ENCODE data around the gene EXOC6.
"Not testable (repeated sequence)": the region's sequence is repeated elsewhere in the genome, so short reads cannot be mapped to it uniquely, and the experiment has no call there.

The EXOC6 gene

DNA sequence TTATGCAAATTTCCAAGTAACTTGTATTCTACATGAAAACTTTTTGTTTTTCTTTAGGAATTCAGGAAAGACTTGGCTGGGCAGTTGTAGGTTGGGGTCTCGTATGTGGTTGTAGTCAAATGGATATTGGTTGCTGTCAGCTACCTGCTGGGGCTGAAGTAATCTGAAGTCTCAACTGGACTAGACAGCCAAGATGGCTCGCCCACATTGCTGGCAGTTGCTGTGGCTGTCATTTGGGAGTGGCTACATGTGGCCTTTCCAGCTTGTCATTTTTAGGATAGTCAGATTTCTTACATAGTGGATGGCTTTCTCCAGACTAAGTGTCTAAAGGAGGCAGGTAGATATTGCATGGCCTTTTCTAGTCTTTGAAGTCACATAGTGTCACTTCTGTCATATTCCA, 32.6 kb downstream of the EXOC6 start:
- DNase-seq = no peak

DNA sequence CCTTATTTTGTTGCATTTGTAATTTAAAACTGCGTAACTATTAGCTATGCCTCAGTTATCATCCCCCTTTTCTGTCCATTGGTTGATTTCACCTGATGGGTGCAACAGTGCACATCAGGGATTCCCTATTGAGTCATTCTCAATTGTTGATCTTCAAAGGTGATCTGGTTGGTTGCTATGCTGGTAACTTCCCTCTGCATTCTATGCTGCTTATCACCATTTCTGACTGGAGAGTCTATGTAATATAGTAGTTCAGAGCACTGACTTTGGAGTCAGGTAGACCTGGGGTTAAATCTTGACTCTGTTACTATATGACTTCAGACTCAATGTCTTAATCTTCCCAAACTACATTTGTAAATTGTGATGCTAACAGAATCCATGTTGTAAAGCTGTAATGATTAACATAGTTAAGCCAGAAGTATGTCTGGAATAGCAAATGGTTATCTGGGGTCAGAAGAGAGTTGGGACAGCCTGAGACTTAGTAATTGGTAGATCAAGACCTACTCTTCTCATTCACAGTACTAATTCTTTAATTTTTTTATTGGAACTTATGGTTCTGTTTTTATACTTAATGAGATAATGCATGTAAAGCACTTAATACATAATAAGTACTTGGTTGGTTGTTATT, 38.1 kb downstream of the EXOC6 start:
- no peak for DNase-seq

DNA sequence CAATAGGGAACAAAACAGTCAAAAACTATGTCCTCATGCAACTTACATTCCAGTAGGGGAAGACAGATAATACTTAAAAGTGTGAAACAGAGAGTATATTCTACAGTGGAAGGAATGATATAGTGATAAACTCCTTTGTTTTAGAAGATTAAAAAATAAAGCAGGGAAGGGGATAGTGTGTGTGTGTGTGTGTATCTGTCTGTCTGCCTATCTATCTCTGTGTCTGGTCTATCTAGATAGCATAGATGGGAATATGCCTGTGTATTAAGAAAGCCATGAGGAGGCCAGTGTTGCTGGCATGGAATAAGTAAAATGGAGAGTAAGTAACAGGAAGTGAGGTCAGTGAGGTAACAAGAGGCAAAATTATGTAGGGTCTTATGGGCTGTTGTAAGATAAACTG, 42.2 kb downstream of the EXOC6 start:
- DNase-seq = no peak

DNA sequence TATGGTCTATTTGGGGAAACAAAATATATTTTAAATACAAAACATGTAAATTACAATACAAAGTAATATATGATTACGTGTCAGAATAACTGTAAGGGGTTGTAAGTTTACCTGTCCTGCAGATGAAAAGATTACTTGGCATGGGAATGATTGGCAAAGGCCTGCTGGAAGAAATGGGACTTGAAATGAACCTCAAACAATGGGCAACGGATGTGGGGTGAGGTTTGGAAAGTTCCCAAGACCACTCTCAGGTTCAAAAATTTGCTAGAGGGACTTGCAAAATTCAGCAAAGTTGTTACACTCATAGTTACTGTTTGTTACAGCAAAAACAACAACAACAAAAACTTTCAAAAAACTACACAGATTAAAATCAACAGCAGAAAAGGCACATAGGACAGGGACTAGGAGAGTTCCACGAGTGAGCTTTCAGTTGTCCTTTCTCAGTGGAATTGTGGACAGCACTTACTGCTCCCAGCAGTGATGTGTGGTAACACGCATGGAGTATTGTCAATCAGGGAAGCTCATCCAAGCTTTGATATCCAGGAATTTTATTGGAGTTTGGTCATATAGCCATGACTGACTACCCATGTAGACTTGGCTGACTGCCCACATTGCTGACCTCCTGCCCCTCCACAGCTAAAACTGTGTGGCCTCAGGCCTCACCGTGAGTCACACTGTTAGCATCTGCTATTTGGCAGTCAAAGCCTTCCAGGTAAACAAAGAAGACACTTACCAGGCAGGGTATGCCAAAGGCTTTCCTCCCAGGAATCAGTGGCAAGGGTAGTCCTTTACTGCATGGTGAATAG, 43.8 kb downstream of the EXOC6 start:
- peak; percentile 60 to 83 for DNase-seq

DNA sequence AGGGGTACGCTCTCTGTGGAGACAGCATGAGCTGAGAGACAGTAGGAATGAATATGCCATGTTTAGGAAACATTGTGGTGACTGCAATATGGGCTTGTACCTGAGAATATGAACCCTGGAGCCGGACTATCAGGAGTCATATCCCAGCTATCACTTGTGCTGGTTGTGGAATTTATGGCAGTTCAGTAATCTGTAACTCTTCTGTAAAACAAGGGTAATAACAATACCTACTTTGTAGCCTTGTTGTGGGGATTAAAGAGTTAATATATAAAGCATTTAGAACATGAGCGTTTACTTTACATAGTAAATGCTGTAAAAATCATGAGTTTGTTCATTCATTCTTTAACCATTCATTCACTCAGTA, 44.4 kb downstream of the EXOC6 start:
- no peak for DNase-seq

DNA sequence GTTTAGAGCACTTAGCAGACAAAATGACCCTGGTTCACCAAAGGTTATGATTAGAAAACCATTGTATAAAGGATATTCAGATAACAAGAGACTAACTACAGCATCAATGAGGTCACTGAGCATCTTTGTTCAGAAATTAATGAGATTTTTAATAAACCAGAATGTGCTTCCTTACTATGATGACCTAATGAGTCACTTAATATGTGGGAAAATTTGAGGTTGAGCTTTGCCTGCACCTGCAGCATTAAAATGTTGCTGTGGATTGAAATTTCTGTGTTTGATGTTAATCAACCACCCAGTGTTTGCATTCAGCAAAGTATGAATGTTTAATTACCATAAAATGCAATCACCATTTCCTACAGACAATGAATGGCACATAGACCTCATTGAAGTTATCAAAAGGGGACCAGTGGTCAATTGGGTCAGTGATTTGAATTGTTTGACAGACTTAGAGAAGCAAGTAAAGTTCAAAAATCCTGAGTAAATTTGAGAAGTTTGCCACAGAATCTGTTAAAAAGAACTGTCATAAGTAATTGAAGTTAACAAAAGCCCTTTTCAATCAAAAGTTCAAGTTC, 45.8 kb downstream of the EXOC6 start:
- DNase-seq = no peak

DNA sequence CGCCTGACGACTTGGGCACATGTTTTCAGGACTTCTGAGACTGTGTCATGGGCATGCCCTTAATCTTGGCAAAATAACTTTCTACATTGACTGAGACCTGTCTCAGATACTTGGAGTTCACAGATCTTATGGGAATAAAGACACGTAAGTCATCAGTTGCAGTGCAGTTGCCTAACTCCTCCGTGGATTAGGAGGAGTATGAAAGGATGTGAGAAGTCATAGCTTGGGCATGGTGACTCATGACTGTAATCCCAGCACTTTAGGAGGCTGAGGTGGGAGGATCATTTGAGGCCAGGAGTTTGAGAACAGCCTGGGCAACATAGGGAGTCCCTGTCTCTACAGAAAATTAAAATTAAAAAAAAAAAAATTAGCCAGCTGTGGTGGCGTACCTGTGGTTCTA, 49.6 kb downstream of the EXOC6 start:
- no peak for DNase-seq

DNA sequence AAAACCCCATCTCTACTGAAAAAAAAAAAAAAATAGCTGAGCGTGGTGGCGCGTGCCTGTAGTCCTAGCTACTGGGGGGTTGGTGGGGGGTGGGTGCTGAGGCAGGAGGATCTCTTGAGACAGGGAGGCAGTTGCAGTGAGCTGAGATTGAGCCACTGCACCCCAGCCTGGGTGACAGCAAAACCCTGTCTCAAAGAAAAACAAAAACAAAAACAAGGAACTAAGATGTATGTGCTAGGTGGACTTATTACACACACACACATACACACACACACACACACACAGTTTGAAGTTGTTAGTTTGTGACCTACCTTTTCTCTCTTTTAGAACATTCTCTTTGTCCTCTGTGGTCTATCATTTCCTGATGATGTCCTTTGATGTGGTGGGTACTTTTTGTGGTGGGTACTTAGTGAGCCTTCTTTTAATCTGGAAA, 53.5 kb downstream of the EXOC6 start:
- no peak for DNase-seq

DNA sequence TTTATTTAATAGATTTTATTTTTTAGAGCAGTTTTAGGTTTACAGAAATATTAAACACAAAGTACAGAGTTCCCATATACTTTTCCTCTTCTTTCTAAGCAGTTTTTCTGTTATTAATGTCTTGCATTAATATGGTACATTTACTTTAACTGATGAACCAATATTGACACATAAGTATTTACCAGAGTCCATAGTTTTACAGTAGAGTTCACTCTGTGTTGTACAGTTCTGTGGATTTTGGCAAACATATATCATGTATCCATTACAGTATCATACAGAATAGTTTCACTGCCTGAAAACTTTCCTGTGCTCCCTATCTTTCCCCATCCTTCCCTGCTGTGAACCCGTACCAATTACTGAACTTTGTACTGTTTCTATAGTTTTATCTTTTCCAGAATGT, 55.3 kb downstream of the EXOC6 start:
- DNase-seq = no peak

DNA sequence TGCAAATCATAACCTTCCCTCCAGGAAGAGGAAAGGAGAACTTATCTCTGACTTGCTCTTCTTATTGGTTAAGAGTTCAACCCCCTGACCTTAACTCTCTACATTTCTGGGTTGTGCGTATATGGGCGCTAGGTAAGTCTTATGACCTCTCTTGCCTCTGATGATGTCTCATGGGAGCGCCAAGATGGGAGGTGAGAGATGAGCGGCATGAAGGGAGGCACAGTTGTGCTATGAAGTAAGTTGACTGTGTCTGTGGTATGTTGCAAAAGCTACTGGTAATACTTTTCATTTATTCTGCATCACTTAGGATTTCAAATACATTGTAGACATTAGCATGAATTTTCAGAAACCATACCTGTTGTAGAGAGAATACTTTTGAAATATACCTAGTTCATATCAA, 59.0 kb downstream of the EXOC6 start:
- no peak for DNase-seq

DNA sequence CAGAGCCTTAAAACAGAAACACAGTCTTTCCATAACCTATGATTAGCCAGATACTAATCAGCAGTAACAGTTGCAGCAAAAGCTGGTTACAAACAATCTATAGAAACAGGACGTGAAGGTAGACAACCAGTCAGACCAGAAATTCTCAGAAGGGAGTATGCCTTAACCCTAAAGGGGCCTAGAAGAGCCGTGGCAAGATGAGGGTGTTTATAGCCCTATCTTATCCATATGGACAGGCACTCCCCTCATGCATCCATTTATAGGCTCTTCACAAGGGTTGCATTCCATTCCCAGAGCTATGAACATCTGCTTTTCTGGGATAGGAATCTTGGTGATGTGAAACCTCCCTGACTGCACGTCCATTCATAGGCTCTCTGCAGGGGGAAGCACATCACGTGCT, 64.3 kb downstream of the EXOC6 start:
- not testable (repeated sequence) for DNase-seq

DNA sequence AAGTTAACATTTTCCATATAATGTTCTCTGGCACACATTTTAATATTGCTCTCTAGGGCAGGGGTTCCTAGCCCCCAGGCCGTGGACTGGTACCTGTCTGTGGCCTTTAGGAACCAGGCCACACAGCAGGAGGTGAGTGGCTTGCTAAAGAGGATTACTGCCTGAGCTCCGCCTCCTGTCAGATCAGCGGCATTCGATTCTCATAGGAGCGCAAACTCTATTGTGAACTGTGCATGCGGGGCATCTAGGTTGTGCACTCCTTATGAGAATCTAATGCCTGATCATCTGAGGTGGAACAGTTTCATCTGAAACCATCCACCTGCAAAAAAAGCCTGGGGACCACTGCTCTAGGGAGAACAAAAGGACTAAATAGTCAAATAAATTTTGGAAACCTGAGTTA, 65.7 kb downstream of the EXOC6 start:
- DNase-seq = no peak

DNA sequence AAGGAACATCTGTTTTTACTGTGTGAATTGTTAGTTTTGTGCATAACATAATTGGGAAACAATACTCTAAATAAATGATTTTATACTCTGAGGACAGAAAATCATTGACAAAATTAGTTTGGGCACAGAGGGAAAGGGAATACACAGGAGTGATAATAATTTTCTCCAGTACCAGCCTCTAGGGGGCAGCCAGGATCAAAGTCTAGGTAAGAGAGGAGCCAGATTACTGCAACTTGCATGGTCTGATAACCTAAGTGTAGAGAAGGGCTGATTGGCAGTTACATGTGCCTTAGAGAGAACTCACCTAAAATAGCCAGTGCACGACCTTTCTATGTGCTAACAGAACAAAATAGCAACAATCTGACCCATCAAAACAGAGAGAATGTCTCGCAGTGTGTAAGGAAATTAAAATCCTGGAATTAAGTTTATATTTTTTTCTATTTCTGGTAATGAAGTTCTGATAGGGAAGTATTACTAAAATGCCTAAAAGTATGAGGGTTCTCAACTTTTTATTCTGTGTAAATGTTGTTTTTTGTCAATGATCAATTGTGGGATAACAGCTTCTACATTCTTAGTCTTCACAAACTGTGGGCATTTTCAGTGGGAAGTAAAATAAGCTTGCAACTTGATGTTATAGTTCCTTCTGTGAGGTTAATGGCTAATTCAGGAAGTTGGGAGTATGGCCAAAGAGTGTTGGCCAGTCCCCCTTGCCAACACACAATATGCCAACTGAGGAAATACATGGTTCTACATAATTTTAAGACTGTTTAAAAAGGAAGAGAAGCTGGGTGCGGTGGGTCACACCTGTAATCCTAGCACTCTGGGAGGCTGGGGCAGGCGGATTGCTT, 66.4 kb downstream of the EXOC6 start:
- DNase-seq = peak in 1 of 2 experiments; percentile 47

DNA sequence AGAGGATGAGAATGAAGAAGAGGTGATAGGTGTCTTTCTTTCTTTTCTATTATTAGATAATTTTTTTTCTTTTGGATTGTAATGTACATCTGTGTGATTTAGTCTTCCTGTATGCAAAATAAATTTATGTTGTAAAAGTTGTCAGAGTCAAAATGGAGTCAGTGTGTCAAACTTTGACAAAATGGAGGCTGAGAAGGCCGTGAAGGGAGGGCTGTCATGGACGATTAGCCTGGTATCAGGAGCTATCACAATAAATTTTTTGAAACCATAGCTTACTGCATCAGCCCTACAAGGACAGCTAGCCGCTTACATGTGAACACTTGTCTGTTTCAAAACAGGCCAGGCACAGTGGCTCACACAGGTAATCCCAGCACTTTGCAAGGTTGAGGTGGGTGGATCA, 67.6 kb downstream of the EXOC6 start:
- no peak for DNase-seq

DNA sequence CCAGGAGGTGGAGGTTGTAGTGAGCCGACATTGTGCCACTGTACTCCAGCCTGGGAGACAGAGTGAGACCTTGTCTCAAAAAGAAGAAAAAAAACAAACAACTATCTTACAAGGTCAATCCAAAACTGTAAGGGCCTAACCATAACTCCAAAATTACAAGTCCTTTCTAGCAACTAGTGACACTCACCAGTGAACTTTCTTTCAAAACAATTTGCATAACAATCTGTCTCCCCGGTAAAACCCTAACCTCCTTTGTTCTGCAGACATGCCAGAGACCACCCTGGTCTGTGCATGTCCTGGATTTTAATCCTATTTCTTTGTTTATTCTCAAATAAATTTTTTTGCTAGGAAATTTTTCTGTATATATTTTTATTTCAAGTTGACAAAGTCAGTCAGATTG, 68.1 kb downstream of the EXOC6 start:
- no peak for DNase-seq

DNA sequence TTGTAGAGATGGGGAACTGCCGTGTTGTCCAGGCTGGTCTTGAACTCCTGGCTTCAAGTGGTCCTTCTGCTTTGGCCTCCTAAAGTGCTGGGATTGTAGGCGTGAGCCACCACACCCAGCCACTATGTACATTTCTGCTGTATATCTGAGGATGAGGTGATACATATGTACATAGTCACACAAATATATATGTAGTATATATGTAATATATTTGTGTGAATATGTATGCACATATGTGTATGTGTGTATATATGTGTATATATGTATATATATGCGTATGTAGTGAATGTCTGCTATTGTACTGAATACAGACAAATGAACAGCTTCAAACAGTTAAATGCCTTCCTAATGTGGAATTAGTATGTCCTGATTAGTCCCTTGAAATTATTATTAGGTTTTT, 70.3 kb downstream of the EXOC6 start:
- no peak for DNase-seq

DNA sequence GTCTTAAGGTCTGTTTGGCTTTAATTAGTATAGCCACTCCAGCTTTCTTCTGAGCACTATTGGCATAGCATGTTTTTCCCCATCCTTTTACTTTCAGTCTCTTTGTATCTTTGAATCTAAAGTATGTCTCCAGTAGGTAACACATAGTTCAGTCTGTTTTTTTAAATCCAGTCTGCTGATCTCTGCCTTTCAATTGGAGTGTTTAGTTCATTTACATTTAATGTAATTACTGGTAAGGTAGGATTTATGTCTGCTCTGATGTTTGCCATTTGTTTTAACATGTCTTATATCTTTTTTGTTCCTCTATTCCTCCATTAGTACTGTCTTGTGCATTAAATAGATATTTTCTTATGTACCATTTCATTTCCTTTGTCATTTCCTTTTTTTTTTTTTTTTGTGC, 72.5 kb downstream of the EXOC6 start:
- DNase-seq = no peak

DNA sequence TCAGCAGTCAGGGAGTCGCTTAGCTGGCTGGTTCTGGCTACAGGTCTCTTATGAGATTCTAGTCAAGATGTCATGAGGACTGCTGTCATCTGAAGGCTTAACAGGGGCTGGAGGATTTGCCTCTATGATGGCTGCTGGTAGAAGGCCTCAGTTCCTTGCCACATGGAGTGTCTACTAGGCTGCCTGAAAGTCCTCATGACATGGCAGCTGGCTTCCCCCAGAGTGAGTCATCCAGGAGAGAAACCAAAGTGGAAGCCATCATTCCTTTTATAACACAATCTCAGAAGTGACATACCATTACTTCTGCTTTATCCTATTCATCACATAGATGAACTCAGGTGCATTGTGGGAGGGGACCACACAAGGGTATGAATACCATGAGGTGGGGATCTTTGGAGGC, 75.1 kb downstream of the EXOC6 start:
- DNase-seq = no peak

DNA sequence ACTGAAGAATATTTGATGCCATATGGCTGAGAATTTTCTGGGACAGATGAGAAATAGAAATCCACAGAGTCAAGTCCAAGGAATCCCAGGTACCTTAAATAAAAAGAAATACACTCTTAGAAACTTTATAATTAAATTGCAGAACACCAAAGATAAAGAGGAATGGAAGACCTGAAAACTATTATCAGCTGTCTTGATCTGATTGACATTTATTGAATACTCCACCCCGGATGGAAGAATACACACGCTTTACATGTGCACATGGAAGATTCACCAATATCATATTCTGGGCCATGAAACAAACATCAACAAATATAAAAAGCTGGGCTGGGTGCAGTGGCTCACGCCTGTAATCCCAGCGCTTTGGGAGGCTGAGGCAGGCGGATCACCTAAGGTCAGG, 81.6 kb downstream of the EXOC6 start:
- no peak for DNase-seq

DNA sequence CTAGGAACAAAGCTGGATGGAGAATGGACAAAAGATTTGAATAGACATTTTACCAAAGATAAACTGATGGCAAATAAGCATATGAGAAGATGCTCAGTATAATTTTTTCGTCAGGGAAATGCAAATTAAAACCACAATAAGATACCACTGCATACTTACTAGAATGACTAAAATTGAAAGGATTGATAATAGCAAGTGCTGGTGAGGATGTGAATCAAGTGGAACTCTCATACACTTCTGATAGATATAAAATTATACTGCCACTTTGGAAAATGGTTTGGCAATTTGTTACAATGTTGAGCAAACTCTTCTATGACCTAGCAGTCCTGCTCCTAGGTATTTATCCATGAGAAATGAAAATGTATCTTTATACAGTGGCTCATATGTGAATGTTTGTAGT, 83.3 kb downstream of the EXOC6 start:
- DNase-seq = no peak

DNA sequence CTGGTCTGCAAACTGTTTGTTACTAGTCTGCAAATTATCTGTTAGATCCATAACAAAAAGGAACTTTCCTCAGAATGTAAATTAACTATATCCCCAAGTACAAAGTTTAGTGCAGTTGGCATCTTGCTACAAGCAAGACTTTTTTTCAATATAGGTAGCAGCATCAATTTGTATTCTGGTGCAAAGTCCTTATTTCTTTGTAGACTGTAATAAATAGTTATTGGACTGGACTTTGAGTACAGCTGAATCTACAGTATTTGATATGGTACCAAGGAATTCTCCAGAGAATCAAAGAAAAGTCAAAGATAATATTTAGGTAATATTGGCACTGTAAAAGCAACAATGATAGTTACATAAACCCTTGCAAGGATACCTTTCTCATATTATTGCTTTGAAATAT, 89.6 kb downstream of the EXOC6 start:
- no peak for DNase-seq

DNA sequence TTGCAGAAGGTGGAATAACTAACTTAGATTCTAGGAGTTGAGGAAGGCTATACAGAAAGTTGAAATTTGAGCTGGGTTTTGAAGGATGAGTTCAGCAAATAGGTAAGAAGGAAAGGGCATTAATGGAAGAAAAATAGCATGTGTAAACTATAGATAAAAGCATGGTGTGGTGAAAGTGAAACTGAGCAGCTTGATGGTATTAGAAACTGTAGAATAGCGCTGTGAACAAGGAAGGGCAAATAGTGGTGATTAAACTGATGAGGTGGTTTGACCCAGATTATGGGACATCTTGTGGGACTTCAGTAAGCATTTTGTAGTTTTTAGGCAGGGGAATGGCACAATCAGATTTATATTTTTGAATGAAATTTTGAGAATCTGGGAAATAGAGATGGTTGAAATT, 90.5 kb downstream of the EXOC6 start:
- DNase-seq = no peak

DNA sequence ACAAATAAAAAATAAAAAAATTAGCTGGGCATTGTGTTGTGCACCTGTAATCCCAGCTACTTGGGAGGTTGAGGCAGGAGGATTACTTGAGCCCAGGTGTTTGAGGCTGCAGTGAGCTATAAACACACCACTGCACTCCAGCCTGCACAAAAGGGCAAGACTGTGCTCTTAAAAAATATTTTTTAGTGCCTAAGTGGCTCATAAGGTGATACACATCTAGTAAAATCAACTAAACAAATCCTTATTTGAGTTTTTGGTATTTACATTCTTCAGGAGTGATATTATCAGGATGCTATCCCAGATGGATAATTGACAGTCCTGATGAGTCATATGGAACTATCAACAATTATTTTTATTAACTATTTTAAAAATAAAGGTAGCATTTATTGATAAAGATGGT, 93.9 kb downstream of the EXOC6 start:
- DNase-seq = no peak

DNA sequence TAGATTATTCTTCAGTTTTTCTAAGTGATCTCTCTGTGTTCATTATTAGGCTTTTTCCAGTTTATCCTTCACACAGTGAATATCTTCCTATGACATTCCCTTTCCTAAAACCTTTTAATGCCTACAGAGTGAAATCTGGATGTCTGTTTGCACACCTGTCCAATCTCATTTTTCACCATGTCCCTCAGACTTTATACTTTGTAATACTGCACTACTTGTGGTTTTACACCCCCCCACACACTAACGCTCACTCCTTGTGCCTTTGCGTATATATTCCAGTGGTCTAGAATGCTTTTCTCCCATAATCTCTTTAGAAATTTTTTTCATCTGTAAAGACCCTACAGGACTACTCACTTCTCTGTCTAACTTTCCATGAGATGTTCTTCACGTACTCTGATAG, 98.2 kb downstream of the EXOC6 start:
- DNase-seq = no peak

Measured in SW 1271 (cell line).